Fibroblast of villous mesenchyme (primary cell): Measurements from ENCODE around the gene CPD. TPM values are rescaled to one million over a fixed set of nuclear protein-coding genes. Genes with fewer than 3 reads are reported as not detected.

Experiments used
- DNase-seq: peaks from one replicate; pipeline ENCODE4 v3.0.0-alpha.2; 2010; ENCODE audit warnings: low read depth
- H3K4me3 ChIP-seq: 2 replicates; pipeline ENCODE4 v1.5.1; 2011; ENCODE audit warnings: low read depth, mild to moderate bottlenecking, low read length
- CTCF ChIP-seq: IDR thresholded peaks from 2 replicates; pipeline ENCODE4 v1.5.1; 2012; ENCODE audit warnings: low read depth, mild to moderate bottlenecking, low read length; ENCODE audit not compliant: insufficient read depth
- small RNA-seq: library from RNA; depleted of rRNA; stranded (forward); fragments of <200 nt; gene quantifications from one replicate; pipeline ENCODE3, GENCODE V24; 2012
- total RNA-seq: library from RNA; depleted of rRNA; stranded (reverse); fragments of >200 nt; gene quantifications from 2 replicates; pipeline ENCODE4 v1.2.3, GENCODE V29; 2012

The CPD gene
- total RNA-seq, 1 donor, result 177 TPM

- no peak for DNase-seq
- TF ChIP-seq CTCF, result no peak
- H3K4me3 ChIP-seq, result no peak overlapping the region
Observed at GRCh38 chr17:30519166-30519565, 140.4 kb downstream of the CPD start.

Small RNA genes lying within 50 kb of the gene (small RNA-seq; reads per million reads assigned to genes)
- gene RF00019, result not detected
- not detected for gene RNU6-990P

Other genes starting within 250 kb of the CPD start
- gene SLC6A4, start 143.2 kb upstream of the CPD start, total RNA-seq, result not detected in 2 replicates
- gene BLMH, start 87.0 kb upstream of the CPD start, total RNA-seq, result 31.1 and 31.9 TPM in 2 replicates
- gene TMIGD1, start 44.9 kb upstream of the CPD start, total RNA-seq, result not detected in 2 replicates
- gene GOSR1, start 98.5 kb downstream of the CPD start, total RNA-seq, result 17.7 and 35.0 TPM in 2 replicates